HG03558 (cell line): ENCODE results near the gene UBL4A.

Source experiments
- ATAC-seq: cut with Tn5 transposase; IDR thresholded peaks from one replicate; pipeline ENCODE4 v1.9.1; 2021; ENCODE audit warnings: moderate number of reproducible peaks; ENCODE audit not compliant: unreplicated experiment; ENCODE audit errors: extremely low read depth

Gene UBL4A

GRCh38 chrX:154466036-154466435 lies 20.4 kb downstream of the UBL4A start:
- no peak for ATAC-seq

GRCh38 chrX:154465601-154466000 lies 20.8 kb downstream of the UBL4A start:
- no peak for ATAC-seq

- no peak for ATAC-seq
Measured at GRCh38 chrX:154464806-154465365, 21.5 kb downstream of the UBL4A start.

- no peak for ATAC-seq
Measured at GRCh38 chrX:154463611-154464220, 22.7 kb downstream of the UBL4A start.

GRCh38 chrX:154462396-154462795 lies 24.0 kb downstream of the UBL4A start:
- ATAC-seq, result no peak

GRCh38 chrX:154460326-154460725 lies 26.1 kb downstream of the UBL4A start:
- no peak for ATAC-seq

DNA sequence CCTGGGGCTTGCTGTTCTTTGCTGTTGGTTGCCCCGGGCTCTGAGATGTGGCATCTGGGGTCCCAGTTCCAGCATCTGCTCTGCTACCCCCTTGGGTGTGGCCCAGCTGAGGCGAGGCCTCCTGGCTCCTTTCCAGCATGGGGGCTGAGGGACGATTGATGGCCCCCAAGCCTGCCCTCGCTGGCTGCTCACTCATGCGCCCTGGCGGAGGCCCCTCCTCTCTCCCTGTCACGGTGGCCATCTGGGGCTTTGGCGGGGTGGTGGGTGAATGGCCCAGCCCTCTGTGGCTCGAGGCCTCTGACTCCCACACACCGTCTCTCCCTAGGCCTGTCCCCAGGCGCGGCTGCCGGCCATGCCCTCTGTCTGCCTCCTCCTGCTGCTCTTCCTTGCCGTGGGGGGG lies 26.6 kb downstream of the UBL4A start:
- ATAC-seq, result no peak

- no peak for ATAC-seq
Measured at GRCh38 chrX:154458954-154459778, 27.2 kb downstream of the UBL4A start.

DNA sequence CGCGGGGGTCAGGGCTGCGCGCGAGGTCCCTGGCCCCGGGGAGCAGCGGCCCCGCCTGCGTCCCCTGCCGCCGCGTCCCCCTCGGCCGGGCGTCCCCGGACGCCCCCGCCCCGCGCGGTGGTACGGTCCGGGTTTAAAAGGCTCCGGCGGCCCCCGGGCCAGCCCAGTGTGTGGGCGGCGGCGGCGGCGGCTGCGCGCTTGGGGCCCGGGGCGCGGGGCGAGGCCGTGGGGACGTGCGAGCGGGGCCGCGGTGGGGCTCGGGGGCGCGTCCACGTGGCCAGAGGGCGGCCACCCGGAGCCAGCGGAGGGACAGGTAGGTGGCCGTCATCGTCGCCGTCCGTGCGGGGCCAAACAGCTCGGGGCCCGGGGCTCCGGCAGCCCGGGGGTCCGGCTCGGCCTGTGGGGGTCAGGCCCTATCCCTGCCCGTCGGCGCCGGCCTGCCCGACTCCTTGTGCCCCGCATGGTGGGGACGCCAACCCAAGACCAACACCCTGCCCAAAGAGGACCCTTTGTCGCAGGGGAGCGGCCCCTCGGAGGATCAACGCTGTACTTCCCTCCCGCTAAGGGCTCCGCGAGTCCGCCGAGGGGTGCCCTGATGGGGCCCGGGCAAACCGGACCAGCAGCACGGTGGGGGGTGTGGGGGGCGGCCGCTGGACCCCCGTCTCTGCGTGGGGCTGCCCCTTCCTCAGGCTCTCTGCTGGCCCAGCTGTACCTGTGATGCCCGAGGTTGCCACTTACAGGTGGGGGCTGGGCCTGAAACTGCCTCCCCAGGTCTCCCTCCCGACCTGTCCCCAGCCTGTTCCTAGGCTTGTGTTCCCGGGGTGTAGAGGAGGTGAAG lies 28.1 kb downstream of the UBL4A start, which contains the start of gene PLXNA3:
TSS of gene PLXNA3 (plus strand) at position 166 of the 838 bp plus-strand sequence. CDS start 1,903 bp downstream, outside the sequence.
- no peak for ATAC-seq

- ATAC-seq, result no peak
Measured at GRCh38 chrX:154457491-154458115, 28.8 kb downstream of the UBL4A start.

GRCh38 chrX:154452823-154453222 lies 33.6 kb downstream of the UBL4A start:
- ATAC-seq, result no peak

- ATAC-seq, result no peak
Measured at GRCh38 chrX:154450312-154450711, 36.1 kb downstream of the UBL4A start.

- ATAC-seq, result no peak
Measured at GRCh38 chrX:154449618-154450017, 36.8 kb downstream of the UBL4A start.

DNA sequence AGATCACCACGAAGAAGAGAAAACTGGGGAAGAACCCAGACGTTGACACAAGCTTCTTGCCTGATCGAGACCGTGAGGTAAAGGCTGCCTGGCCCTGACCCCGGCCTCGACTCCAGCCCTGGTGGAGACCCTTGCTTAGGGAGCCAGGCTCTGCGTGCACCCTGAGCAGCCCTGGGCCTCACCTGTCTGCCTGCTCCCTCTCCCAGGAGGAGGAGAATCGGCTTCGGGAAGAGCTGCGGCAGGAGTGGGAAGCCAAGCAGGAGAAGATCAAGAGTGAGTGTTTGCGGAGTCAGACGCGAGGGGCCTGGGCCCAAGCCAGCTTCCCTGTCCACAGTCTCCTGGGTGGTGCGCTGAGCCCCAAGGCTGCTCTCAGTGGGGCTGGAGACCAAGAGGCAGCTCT lies 37.9 kb downstream of the UBL4A start:
- no peak for ATAC-seq

- no peak for ATAC-seq
Measured at GRCh38 chrX:154446430-154446829, 40.0 kb downstream of the UBL4A start.

DNA sequence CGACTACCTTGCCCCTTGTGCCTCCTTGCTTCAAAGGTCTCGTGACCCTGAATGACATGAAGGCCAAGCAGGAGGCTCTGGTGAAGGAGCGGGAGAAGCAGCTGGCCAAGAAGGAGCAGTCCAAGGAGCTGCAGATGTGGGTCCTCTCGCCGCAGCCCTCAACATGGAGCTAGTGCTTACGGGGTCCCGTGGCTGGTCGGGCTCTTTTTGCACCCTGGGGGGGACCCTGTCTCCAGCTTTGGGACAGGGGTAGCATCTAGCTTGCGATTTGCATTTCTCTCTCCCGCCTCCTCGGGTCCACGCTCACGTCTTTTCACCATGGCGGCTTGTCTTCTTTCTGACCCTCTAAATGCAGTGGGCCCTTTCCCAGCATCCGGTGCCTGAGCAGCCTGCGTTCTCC lies 40.6 kb downstream of the UBL4A start:
- no peak for ATAC-seq

- no peak for ATAC-seq
Measured at GRCh38 chrX:154444755-154445246, 41.6 kb downstream of the UBL4A start.

DNA sequence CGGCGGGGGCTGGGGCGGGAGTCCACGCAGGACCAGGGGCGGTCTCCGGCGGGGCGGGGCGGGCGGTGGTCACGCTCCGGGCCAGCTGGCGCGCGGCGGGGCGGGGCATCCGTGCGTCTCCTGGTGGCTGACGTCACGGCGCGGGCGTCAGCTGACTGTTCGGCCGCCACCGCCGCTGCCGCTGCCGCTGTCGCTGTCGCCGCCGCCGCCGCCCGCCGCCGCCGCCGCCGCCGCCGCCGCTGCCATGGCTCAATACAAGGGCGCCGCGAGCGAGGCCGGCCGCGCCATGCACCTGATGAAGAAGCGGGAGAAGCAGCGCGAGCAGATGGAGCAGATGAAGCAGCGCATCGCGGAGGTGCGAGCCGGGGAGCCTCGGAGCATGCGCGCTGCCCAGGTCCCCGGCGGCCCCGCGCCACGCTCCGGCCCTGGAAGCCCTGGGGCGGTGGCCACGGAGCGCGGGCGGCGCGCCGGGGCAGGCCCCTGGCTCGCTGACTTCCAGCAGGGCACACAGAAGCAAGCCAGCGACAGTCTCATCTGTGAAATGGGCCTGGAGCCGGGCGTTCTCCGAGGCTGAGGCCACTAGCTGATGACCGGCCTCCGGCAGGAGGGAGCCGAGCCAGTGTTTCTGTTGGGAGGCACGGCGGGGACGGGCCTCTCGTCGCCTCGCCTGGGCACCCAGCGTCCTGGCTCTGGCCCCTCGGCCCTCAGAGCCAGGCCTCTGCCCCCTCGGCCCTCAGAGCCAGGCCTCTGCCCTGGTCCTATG lies 42.2 kb downstream of the UBL4A start, which contains the start of gene FAM50A:
TSS of gene FAM50A (plus strand) at position 150 of the 763 bp plus-strand sequence. CDS start at position 245, 95 bp downstream.
- no peak for ATAC-seq

DNA sequence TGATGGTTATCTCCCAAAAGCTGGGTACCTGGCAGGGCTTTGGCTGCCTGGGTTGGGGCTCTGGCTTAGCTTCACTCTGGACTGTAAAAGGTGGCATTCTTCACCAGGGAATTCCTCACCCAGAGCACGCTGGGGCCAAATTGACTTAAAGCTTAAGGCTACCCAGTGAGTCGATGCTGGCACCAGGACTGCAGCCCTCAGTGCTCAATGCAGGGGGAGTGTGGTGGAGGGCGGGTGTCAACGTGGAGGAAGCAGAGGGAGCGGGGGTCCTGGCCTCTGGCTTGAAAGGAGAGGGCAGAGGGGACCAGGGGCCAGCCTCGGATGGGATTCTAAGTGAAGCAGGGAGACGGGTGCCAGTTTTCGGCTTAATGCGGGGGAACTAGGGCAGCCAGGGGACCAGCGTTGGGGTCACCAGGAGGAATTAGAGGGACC lies 42.9 kb downstream of the UBL4A start:
- no peak for ATAC-seq
